Measurements from ENCODE around the gene ACOT6.

GRCh38 chr14:73661872-73662271, 49.6 kb downstream of the ACOT6 start:
- no peak for TF ChIP-seq EZH2 (IDR thresholded peaks at IDR 0.05; ENCODE audit: borderline replicate concordance, low read depth, low read length, severe bottlenecking)
- TF ChIP-seq JUN (IDR thresholded peaks at IDR 0.05; ENCODE audit: borderline replicate concordance, insufficient read depth, insufficient read length, low read depth): no peak
- no peak for TF ChIP-seq POLR2A (IDR thresholded peaks at IDR 0.05; ENCODE audit: low read depth, low read length)
- TF ChIP-seq, protein P1, sequence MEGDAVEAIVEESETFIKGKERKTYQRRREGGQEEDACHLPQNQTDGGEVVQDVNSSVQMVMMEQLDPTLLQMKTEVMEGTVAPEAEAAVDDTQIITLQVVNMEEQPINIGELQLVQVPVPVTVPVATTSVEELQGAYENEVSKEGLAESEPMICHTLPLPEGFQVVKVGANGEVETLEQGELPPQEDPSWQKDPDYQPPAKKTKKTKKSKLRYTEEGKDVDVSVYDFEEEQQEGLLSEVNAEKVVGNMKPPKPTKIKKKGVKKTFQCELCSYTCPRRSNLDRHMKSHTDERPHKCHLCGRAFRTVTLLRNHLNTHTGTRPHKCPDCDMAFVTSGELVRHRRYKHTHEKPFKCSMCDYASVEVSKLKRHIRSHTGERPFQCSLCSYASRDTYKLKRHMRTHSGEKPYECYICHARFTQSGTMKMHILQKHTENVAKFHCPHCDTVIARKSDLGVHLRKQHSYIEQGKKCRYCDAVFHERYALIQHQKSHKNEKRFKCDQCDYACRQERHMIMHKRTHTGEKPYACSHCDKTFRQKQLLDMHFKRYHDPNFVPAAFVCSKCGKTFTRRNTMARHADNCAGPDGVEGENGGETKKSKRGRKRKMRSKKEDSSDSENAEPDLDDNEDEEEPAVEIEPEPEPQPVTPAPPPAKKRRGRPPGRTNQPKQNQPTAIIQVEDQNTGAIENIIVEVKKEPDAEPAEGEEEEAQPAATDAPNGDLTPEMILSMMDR (IDR thresholded peaks at IDR 0.05; ENCODE audit: extremely low read depth in 1 of 2, insufficient read depth in 1 of 2, low read depth in 1 of 2, low read length in 2 of 2): no peak
- TF ChIP-seq FOS (IDR thresholded peaks at IDR 0.05; ENCODE audit: borderline replicate concordance, insufficient read depth, low read length): no peak
- TF ChIP-seq MAX (IDR thresholded peaks at IDR 0.05; ENCODE audit: insufficient read depth, insufficient read length): no peak
- no peak for TF ChIP-seq POLR2AphosphoS5 (IDR thresholded peaks at IDR 0.05; ENCODE audit: insufficient read depth, low read depth, low read length)

Data from endothelial cell of umbilical vein (primary cell).